AG09309 (cell line): ENCODE data around the gene TGFB3.

ENCODE experiments used
- DNase-seq: peaks from one replicate; pipeline ENCODE4 v3.0.0-alpha.2; 2010; ENCODE audit warnings: low read depth
- H3K4me3 ChIP-seq: 2 replicates; pipeline ENCODE4 v1.5.1; 2011; ENCODE audit warnings: mild to moderate bottlenecking, low read depth, low read length, moderate library complexity; ENCODE audit not compliant: control insufficient read depth
- TF ChIP-seq, protein P1 (sequence below): IDR thresholded peaks from 2 replicates; pipeline ENCODE4 v1.5.1; 2011; ENCODE audit warnings: mild to moderate bottlenecking, low read depth, low read length, inconsistent platforms; ENCODE audit not compliant: insufficient read depth, control insufficient read depth; ENCODE audit errors: missing control alignments

The TGFB3 gene

DNA sequence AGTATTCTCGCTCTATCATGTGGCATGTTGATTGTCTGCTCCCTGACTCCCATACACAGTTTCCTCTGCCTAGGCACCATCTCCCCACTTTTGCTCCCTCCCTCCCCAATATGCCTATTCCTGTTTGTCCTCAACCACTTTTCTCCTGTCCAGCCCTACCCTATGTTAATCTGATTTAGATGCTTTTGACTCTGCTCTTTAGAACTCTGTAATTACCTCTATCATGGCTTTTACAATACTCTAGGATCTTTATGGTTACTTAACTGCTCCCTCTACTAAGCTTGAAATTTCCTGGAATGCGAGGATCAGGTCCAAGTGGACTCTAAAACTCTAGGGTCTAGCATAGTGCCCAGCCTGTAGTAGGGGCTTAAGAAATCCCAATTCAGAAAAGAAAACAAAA is 68.6 kb downstream of the TGFB3 start:
- H3K4me3 ChIP-seq, result no peak overlapping the region
- no peak for DNase-seq
- TF ChIP-seq, protein P1, sequence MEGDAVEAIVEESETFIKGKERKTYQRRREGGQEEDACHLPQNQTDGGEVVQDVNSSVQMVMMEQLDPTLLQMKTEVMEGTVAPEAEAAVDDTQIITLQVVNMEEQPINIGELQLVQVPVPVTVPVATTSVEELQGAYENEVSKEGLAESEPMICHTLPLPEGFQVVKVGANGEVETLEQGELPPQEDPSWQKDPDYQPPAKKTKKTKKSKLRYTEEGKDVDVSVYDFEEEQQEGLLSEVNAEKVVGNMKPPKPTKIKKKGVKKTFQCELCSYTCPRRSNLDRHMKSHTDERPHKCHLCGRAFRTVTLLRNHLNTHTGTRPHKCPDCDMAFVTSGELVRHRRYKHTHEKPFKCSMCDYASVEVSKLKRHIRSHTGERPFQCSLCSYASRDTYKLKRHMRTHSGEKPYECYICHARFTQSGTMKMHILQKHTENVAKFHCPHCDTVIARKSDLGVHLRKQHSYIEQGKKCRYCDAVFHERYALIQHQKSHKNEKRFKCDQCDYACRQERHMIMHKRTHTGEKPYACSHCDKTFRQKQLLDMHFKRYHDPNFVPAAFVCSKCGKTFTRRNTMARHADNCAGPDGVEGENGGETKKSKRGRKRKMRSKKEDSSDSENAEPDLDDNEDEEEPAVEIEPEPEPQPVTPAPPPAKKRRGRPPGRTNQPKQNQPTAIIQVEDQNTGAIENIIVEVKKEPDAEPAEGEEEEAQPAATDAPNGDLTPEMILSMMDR, result no peak

DNA sequence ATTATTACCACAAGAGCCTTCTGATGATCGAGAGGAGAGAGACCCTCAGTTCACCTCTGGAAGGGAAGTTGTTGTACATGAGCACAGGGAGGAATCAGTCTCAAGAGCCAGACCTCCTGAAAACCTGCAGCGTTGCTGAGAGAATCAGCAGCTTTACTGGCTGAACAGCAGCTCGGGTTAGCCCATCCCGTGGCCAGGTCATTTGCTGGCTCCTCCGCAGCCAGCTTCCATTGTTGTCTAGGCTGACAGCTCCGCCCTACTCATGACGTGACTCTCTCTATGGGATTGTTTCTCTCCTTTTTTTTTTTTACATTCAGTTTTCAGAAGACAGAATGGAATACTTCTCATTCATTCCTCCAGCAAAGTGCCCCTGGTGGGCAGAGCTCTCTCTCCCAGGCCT is 69.9 kb downstream of the TGFB3 start:
- H3K4me3 ChIP-seq, result no peak overlapping the region
- TF ChIP-seq, protein P1, result no peak
- no peak for DNase-seq

DNA sequence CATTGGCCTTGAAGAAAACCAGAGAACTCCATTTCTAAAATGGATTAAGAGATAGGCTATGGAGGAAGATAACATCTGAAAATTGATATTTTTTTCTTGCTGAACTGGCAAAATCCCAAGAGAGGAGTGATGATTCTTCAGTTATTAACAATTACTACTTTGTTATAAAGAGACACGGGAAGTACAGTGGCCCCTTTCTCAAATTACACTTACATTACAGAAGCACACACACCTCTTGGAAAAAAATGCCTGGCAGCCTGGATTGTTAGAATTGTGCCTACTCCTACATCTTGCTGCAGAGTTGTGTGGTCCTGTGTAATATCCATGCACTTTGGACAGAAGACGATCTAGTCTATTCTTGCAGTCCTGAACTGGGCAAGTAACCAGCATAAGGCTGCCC is 71.7 kb downstream of the TGFB3 start:
- DNase-seq, result no peak
- TF ChIP-seq, protein P1, result no peak

DNA sequence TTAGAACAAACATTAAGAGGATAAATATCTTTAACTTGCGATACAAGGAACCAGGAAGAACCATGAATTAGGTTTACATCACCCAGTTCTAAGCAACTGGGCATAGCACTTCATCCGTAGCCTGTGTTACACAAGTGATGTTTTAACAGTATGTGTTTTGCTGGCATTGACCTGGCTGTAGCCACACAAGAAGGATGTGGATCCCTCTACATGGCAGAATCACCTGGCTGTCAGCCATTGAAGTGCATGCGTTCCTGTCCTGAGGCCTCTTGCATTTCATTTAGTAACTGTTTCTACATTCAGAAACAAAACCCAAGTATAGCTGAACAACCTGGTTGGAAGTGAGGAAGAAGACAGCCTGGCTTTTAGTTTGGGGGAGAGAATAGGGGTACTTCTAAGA is 72.2 kb downstream of the TGFB3 start:
- TF ChIP-seq, protein P1, result no peak
- H3K4me3 ChIP-seq, result no peak overlapping the region

More for the DNA sequence above, 71.7 kb downstream of the TGFB3 start:
- H3K4me3 ChIP-seq, result no peak overlapping the region

More for the DNA sequence above, 72.2 kb downstream of the TGFB3 start:
- no peak for DNase-seq
